GM23248 (cell line): ENCODE results near the gene EEF1A2.

Experiments
- EZH2 ChIP-seq: fragments of 200-600 bp; sonication (generic); IDR thresholded peaks from 2 replicates; pipeline ENCODE4 v1.6.1; 2018; ENCODE audit warnings: antibody characterized with exemption, mild to moderate bottlenecking; ENCODE audit not compliant: insufficient read depth, poor library complexity, severe bottlenecking
- EZH2phosphoT487 ChIP-seq: fragments of 200-600 bp; sonication (generic); IDR thresholded peaks from 2 replicates; pipeline ENCODE4 v1.6.1; 2018; ENCODE audit warnings: antibody characterized with exemption, moderate library complexity, mild to moderate bottlenecking, low read depth; ENCODE audit not compliant: insufficient read depth

GRCh38 chr20:63548542-63548941, 49.7 kb upstream of the EEF1A2 start:
- no peak for TF ChIP-seq EZH2phosphoT487
- TF ChIP-seq EZH2, result no peak
